ENCODE data around the gene EVI5L. TPM values are rescaled to one million over a fixed set of nuclear protein-coding genes. Genes with fewer than 3 reads are reported as not detected.

EVI5L gene
- total RNA-seq, 2 donors from 2014 or later = 7.8 to 10.4 TPM

DNA sequence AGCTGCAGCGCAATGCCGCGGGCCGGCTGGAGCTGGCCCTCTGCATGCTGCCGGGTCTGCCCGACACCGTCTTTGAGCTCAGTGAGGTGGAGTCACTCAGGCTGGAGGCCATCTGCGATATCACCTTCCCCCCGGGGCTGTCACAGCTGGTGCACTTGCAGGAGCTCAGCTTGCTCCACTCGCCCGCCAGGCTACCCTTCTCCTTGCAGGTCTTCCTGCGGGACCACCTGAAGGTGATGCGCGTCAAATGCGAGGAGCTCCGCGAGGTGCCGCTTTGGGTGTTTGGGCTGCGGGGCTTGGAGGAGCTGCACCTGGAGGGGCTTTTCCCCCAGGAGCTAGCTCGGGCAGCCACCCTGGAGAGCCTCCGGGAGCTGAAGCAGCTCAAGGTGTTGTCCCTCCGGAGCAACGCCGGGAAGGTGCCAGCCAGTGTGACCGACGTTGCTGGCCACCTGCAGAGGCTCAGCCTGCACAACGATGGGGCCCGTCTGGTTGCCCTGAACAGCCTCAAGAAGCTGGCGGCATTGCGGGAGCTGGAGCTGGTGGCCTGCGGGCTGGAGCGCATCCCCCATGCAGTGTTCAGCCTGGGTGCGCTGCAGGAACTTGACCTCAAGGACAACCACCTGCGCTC, 69.8 kb downstream of the EVI5L start:
- no peak for DNase-seq
- Mint-ChIP-seq H3K27ac (no peak overlapping the region), H3K4me3 (no peak overlapping the region), H3K4me1 (ENCODE audit: low read depth) (peaks cover 20% of the 10 kb centered on the region), H3K27me3 (ENCODE audit: low read depth) (no peaks in the 10 kb centered on the region), H3K36me3 (ENCODE audit: insufficient read depth in 2 of 2) (peaks cover 0 to 6% of the 10 kb centered on the region in 2 donors), H3K9me3 (no peaks in the 10 kb centered on the region)
- no peak for ATAC-seq (replicated peaks in 1 of 2)

DNA sequence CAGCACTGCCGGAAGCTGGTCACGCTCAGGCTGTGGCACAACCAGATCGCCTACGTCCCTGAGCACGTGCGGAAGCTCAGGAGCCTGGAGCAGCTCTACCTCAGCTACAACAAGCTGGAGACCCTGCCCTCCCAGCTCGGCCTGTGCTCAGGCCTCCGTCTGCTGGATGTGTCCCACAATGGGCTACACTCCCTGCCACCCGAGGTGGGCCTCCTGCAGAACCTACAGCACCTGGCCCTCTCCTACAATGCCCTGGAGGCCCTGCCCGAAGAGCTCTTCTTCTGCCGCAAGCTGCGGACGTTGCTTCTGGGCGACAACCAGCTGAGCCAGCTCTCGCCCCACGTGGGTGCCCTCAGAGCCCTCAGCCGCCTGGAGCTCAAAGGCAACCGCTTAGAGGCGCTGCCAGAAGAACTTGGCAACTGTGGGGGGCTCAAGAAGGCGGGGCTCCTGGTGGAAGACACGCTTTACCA, 70.4 kb downstream of the EVI5L start:
- H3K4me1 Mint-ChIP-seq (ENCODE audit: low read depth) = peaks cover 26% of the 10 kb centered on the region
- DNase-seq (no peak), ATAC-seq (replicated peaks in 1 of 2) (no peak)
- H3K9me3 Mint-ChIP-seq = no peaks in the 10 kb centered on the region
- H3K36me3 Mint-ChIP-seq (ENCODE audit: insufficient read depth in 2 of 2) = peaks cover 0 to 9% of the 10 kb centered on the region in 2 donors
- no peak overlapping the region for H3K4me3 Mint-ChIP-seq
- H3K27me3 Mint-ChIP-seq (ENCODE audit: low read depth) = no peaks in the 10 kb centered on the region
- no peak overlapping the region for H3K27ac Mint-ChIP-seq

DNA sequence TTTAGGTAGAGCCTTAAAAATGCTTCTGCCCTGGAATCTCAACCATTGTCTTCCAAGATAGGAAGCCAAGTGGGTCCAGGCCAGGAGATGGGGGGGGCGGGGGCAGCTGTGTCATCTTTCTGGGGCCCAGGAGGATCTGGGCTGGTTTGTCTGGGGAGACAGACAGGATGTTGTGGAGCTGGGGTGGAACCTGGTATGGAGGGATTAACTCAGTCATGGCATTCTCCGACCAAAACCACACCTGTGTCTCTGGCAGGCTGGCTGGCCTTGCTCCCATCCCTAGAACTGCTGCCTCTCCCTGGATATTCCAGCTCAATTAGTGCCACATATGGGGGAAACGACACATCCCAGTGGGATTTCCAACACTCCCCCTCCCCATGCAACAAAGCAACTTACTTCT, 70.9 kb downstream of the EVI5L start:
- ATAC-seq (replicated peaks in 1 of 2) (no peak), DNase-seq (no peak)
- H3K4me1 Mint-ChIP-seq (ENCODE audit: low read depth) = peaks cover 31% of the 10 kb centered on the region
- H3K27me3 Mint-ChIP-seq (ENCODE audit: low read depth) = no peaks in the 10 kb centered on the region
- no peak overlapping the region for H3K27ac Mint-ChIP-seq
- H3K36me3 Mint-ChIP-seq (ENCODE audit: insufficient read depth in 2 of 2) = peaks cover 0 to 11% of the 10 kb centered on the region in 2 donors
- H3K9me3 Mint-ChIP-seq = no peaks in the 10 kb centered on the region
- no peak overlapping the region for H3K4me3 Mint-ChIP-seq

DNA sequence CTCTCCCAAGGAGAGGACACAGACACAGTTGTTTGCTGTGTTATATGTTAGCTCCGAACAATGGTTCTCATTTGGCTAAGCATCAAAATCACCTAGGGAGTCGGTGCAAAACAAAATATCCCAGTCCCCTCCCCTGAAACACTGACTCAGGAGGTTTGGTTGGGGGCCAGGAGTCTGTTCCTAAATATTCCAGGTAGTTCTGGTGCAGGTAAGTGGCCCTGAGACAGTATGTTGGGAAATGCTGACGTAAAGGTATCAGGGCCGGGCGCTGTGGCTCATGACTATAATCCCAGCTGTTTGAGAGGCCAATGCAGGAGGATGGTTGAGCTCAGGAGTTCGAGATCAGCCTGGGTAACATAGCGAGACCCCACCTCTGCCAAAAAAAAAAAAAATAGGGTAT, 71.3 kb downstream of the EVI5L start:
- ATAC-seq (replicated peaks in 1 of 2) (no peak), DNase-seq (no peak)
- Mint-ChIP-seq H3K36me3 (ENCODE audit: insufficient read depth in 2 of 2) (peaks cover 0 to 11% of the 10 kb centered on the region in 2 donors), H3K4me3 (no peak overlapping the region), H3K9me3 (no peaks in the 10 kb centered on the region), H3K27me3 (ENCODE audit: low read depth) (no peaks in the 10 kb centered on the region), H3K27ac (no peak overlapping the region), H3K4me1 (ENCODE audit: low read depth) (peaks cover 35% of the 10 kb centered on the region)

DNA sequence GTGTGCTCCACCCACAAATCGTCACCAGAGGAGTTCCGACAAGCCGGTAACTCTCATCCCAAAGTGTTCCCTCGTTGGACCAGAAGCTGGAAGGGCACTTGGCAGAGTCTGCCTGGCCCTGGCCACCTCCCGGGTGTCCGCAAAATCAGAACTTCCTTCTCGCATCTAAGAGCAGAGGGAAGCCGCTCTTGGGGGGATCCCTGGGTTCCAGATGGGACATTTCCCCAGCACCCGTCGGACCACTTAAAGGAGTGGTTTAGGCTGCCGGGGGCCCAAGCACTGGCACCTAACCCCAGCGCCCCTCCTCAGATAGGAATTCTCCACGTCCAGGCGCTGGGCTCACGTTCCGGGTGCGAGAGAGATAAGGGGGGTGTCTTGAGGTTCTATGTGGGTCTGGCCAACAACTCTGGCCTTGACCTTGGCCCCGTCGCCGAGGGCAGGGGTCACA, 72.8 kb downstream of the EVI5L start:
- H3K4me1 Mint-ChIP-seq (ENCODE audit: low read depth) = peaks cover 43% of the 10 kb centered on the region
- ATAC-seq (replicated peaks in 1 of 2) (no peak), DNase-seq (no peak)
- H3K9me3 Mint-ChIP-seq = no peaks in the 10 kb centered on the region
- H3K4me3 Mint-ChIP-seq = peak overlapping the region; percentile 92 to 93
- H3K27me3 Mint-ChIP-seq (ENCODE audit: low read depth) = no peaks in the 10 kb centered on the region
- H3K27ac Mint-ChIP-seq = peak overlapping the region; percentile 96
- peaks cover 0 to 11% of the 10 kb centered on the region in 2 donors for H3K36me3 Mint-ChIP-seq (ENCODE audit: insufficient read depth in 2 of 2)

DNA sequence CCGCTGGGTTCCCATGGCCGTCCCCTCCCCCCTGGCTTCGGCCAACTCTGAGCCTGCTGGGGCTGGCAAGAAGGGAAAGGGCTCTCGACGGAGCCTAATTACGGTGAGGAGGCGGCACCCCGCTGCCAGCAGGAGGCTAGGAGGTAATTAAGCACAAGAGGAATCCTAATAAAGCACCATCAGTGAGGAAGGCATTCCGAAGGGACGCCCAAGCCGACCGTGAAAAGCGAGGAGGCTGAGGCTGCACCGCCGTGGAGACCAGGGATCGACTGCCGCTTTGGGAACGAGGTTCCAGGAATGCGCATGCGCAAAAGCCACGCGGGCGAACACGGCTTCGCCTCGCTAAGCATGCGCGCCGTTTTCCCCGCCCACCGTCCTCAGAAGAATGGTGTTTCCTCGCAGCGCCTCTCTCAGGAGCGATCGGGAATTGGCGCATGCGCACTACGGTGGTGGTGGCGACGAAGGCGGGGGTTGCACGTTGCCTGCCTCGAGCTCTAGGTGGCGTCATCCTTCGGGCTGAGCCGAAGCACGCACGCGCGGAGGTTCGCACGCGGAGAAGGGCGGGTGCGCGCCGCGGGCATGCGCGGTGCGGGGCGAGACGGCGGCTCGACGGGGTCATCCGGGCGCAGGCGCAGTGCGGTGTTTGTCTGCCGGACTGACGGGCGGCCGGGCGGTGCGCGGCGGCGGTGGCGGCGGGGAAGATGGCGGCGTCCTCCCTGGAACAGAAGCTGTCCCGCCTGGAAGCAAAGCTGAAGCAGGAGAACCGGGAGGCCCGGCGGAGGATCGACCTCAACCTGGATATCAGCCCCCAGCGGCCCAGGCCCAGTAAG, 73.4 kb downstream of the EVI5L start, which contains the start of gene MAP2K7:
TSS of gene MAP2K7 (plus strand) at position 634 of the 830 bp plus-strand sequence. CDS start at position 702, 68 bp downstream.
- Mint-ChIP-seq H3K4me1 (ENCODE audit: low read depth) (peaks cover 43% of the 10 kb centered on the region), H3K27ac (peak within 1 kb of the TSS; percentile 96), H3K36me3 (ENCODE audit: insufficient read depth in 2 of 2) (peaks cover 0 to 11% of the 10 kb centered on the region in 2 donors), H3K4me3 (peak within 1 kb of the TSS; percentile 92 to 96), H3K9me3 (no peaks in the 10 kb centered on the region), H3K27me3 (ENCODE audit: low read depth) (no peaks in the 10 kb centered on the region)
- ATAC-seq (replicated peaks in 1 of 2) (peak; percentile 79 to 82), DNase-seq (peak; percentile 100)

DNA sequence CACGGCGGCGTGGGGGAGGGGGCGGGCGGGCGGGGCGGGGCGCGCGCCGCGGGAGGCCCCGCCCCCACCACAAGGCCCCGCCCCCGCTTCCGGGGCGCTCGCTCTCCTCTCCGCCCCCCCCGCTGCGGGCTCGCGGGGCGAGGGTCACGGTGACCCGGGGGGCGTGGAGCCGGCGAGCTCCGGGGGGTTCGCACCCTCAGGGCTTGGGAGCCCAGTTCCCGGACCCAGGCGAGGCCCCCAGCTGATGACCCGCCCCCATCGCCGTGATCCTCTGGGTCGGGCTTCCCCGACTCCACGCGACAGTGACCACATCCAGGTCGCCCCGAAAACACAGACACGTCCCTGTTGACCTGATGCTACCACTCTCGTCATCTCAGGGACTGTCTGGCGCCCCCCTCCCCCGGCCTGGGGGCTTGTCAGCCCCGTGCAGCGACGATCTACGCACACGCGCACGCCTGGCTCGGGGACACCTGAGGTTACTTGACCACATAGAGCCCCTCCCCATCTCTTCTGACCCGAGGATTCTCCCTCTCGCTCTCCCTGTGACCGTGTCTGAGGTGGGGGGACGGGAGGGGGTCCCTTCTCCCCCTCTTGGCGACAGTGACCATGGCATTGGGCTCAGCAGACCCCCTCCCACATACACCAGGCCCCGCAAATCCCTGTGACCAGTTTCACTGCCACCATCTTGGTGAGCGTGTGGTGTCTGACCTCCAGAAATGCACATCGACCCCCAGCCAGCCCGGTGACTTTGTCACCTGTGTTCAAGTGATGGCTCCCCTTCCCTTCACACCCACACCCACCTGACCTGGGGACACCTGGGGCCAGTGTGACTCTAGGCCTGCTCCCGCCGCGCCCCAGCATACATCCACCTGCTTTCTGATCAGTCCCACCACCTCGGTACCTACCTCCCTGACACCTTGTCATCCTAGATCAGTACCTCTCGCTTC, 74.3 kb downstream of the EVI5L start:
- Mint-ChIP-seq H3K9me3 (no peaks in the 10 kb centered on the region), H3K27me3 (ENCODE audit: low read depth) (no peaks in the 10 kb centered on the region), H3K36me3 (ENCODE audit: insufficient read depth in 2 of 2) (peaks cover 0 to 11% of the 10 kb centered on the region in 2 donors), H3K4me1 (ENCODE audit: low read depth) (peaks cover 43% of the 10 kb centered on the region), H3K27ac (peak overlapping the region; percentile 96), H3K4me3 (peak overlapping the region; percentile 92 to 96)
- ATAC-seq (replicated peaks in 1 of 2) (peak; percentile 59 to 61), DNase-seq (peak; percentile 73 to 74)

DNA sequence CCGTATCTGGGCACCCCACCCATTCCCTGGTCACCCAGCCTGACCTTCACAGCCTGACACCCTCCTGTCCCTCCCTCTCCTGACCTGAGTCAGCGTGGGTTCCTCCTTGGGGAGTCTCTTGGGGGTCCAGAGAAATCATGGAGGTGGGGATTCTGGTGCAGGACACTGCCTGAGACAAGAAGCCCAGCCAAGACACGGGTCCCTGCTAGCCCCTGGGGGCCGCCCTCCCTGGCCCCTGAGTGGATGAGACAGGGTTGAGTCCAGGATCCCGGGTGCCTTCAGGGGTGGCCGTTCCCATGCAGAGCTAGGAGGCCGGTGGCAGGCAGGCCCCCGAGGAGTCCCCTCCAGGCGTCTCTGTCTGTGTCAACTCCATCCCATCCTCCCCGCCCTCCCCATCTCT, 75.2 kb downstream of the EVI5L start:
- H3K4me3 Mint-ChIP-seq = peak overlapping the region; percentile 92 to 96
- H3K9me3 Mint-ChIP-seq = no peaks in the 10 kb centered on the region

DNA sequence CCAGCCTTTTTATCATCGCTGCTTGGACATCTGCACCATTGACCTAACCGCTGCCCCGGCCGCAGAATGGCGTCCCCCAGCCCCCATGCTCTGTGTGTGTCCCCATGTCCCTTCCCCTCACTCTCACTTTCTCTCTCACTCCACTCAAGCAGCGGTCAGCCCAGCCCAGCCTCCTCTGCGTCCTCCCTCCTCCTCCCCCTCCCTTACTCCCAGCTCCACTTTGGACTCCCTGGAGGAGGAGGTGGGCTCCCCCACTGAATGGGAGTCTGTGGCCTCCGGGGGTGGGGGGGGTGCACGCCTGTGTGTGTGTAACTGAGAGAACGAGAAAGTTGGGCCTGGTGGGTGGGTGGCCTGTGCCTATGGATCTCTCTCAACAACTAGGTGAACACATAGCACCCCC, 75.8 kb downstream of the EVI5L start:
- peak overlapping the region; percentile 23 for H3K27ac Mint-ChIP-seq
- peaks cover 43% of the 10 kb centered on the region for H3K4me1 Mint-ChIP-seq (ENCODE audit: low read depth)
- H3K36me3 Mint-ChIP-seq (ENCODE audit: insufficient read depth in 2 of 2) = peaks cover 5 to 11% of the 10 kb centered on the region in 2 donors
- peak overlapping the region; percentile 73 to 96 for H3K4me3 Mint-ChIP-seq
- no peak for DNase-seq
- no peaks in the 10 kb centered on the region for H3K27me3 Mint-ChIP-seq (ENCODE audit: low read depth)
- ATAC-seq (replicated peaks in 1 of 2) = no peak
- H3K9me3 Mint-ChIP-seq = no peaks in the 10 kb centered on the region

More for the DNA sequence above, 75.2 kb downstream of the EVI5L start:
- DNase-seq (no peak), ATAC-seq (replicated peaks in 1 of 2) (no peak)
- Mint-ChIP-seq H3K36me3 (ENCODE audit: insufficient read depth in 2 of 2) (peaks cover 0 to 11% of the 10 kb centered on the region in 2 donors), H3K27ac (peak overlapping the region; percentile 96), H3K27me3 (ENCODE audit: low read depth) (no peaks in the 10 kb centered on the region), H3K4me1 (ENCODE audit: low read depth) (peaks cover 43% of the 10 kb centered on the region)

DNA sequence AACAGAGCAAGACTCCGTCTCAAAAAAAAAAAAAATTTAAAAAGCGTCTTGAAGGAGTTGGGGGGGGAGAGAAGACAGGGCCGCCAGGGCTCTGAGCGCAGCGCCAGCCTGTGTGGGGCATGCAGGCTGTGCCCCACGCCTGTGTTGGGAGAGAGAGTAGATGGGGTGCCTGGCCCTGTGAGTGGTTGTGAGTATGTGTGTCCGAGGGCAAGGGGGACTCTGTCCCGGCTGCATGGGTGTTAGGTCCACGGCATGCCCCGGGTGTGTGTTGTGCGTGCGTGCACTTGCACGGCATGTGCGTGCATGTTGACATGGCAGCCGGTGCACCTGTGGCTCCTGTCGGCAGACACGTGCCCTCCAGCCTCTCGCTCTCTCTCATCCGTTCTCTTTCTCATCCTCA, 77.1 kb downstream of the EVI5L start:
- no peaks in the 10 kb centered on the region for H3K27me3 Mint-ChIP-seq (ENCODE audit: low read depth)
- ATAC-seq (replicated peaks in 1 of 2) (no peak), DNase-seq (no peak)
- no peaks in the 10 kb centered on the region for H3K9me3 Mint-ChIP-seq
- H3K36me3 Mint-ChIP-seq (ENCODE audit: insufficient read depth in 2 of 2) = peaks cover 7 to 11% of the 10 kb centered on the region in 2 donors
- peaks cover 41% of the 10 kb centered on the region for H3K4me1 Mint-ChIP-seq (ENCODE audit: low read depth)
- no peak overlapping the region for H3K4me3 Mint-ChIP-seq
- peak overlapping the region; percentile 42 for H3K27ac Mint-ChIP-seq

DNA sequence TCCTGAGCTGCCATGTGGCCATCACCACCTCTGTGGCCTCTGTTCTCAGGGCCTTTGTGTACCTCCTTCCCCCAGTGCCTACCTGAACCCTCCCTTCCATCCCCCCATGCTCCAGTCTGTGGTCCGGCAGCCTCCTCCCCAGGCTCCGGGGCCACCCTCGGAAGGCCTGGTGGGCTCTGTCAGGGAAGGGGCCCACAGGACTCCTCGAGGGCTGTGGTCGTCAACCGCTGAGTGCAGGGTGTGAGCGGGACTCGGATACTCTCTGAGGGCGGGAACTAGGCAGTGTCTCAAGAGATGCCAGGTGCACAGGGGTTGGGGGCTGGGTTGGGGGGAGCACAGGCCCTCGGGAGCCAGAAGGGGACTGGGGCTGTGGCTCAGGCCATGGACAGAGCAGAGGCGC, 77.5 kb downstream of the EVI5L start:
- ATAC-seq (replicated peaks in 1 of 2) (no peak), DNase-seq (no peak)
- H3K4me1 Mint-ChIP-seq (ENCODE audit: low read depth) = peaks cover 37% of the 10 kb centered on the region
- no peak overlapping the region for H3K27ac Mint-ChIP-seq
- no peaks in the 10 kb centered on the region for H3K9me3 Mint-ChIP-seq
- H3K27me3 Mint-ChIP-seq (ENCODE audit: low read depth) = no peaks in the 10 kb centered on the region
- peaks cover 7 to 11% of the 10 kb centered on the region in 2 donors for H3K36me3 Mint-ChIP-seq (ENCODE audit: insufficient read depth in 2 of 2)
- no peak overlapping the region for H3K4me3 Mint-ChIP-seq

DNA sequence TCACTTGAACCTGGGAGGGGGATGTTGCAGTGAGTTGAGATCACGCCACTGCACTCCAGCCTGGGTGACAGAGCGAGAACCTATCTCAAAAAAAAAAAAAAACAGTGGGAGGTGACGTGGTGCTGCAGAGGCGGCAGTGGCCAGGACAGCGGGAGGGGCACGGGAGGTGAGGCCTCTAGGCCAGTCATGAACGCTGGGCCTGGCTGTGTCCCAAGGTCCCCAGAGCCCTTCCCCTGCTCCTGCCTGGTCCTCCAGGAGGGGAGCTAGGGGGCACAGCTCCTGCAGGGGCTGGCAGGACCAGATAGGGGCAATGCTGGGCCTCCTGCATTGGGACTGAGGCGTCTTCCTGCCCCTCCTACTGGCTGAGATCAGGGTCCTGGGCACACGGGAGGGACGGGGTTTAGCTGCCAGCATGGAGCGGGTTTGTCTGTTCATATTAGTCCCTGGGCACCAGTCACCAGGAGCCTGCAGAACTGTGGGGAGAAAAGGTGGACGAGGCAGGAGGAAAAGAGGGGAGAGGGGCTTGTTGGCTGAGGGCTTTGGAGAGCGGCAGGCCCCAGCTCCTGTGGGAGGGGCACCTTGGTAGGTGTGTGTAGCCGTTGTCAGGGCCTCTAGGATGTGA, 78.2 kb downstream of the EVI5L start:
- Mint-ChIP-seq H3K4me1 (ENCODE audit: low read depth) (peaks cover 30% of the 10 kb centered on the region), H3K4me3 (no peak overlapping the region), H3K36me3 (ENCODE audit: insufficient read depth in 2 of 2) (peaks cover 11 to 12% of the 10 kb centered on the region in 2 donors), H3K27me3 (ENCODE audit: low read depth) (no peaks in the 10 kb centered on the region), H3K9me3 (no peaks in the 10 kb centered on the region), H3K27ac (no peak overlapping the region)
- no peak for DNase-seq
- ATAC-seq (replicated peaks in 1 of 2) = no peak
